Neural cell (in vitro differentiated cells): ENCODE measurements around the gene HES3. TPM values are rescaled to one million over a fixed set of nuclear protein-coding genes. Genes with fewer than 3 reads are reported as not detected.

ENCODE experiments used
- H2AFZ ChIP-seq: fragments of 200-600, 300-800 bp; sonication (generic), shearing (Covaris generic); 2 replicates; pipeline ENCODE4 v1.6.0; 2014; ENCODE audit warnings: low read depth, mild to moderate bottlenecking, antibody characterized with exemption, low read length, moderate library complexity
- H3F3A ChIP-seq: fragments of 200-600 bp; shearing (Covaris generic); 2 replicates; pipeline ENCODE4 v1.6.1; 2016; ENCODE audit warnings: mild to moderate bottlenecking, moderate library complexity, mixed read lengths, antibody characterized with exemption, low read length; ENCODE audit not compliant: insufficient read depth, poor library complexity, severe bottlenecking
- H3K27ac ChIP-seq: fragments of 200-600, 300-800 bp; sonication (generic), shearing (Covaris generic); 2 replicates; pipeline ENCODE4 v1.5.1; 2014; ENCODE audit warnings: mild to moderate bottlenecking, low read length, moderate library complexity
- H3K27me3 ChIP-seq: fragments of 300-800, 200-600 bp; sonication (generic), shearing (Covaris generic); 2 replicates; pipeline ENCODE4 v1.6.0; 2014; ENCODE audit warnings: mild to moderate bottlenecking, low read depth, low read length, moderate library complexity; ENCODE audit not compliant: insufficient read depth
- H3K36me3 ChIP-seq: fragments of 300-800, 200-600 bp; sonication (generic), shearing (Covaris generic); 2 replicates; pipeline ENCODE4 v1.5.1; 2014; ENCODE audit warnings: mild to moderate bottlenecking, antibody characterized with exemption, low read length, moderate library complexity; ENCODE audit not compliant: insufficient read depth
- H3K4me2 ChIP-seq: fragments of 300-800, 200-600 bp; sonication (generic), shearing (Covaris generic); 2 replicates; pipeline ENCODE4 v1.6.0; 2014; ENCODE audit warnings: mild to moderate bottlenecking, low read length
- H3K4me3 ChIP-seq: fragments of 300-800, 200-600 bp; sonication (generic), shearing (Covaris generic); 2 replicates; pipeline ENCODE4 v1.5.1; 2014; ENCODE audit warnings: mild to moderate bottlenecking, low read length, moderate library complexity
- H3K79me2 ChIP-seq: fragments of 200-600 bp; shearing (Covaris generic); replicated peaks from 2 replicates; pipeline ENCODE4 v1.6.0; 2014; ENCODE audit warnings: mild to moderate bottlenecking, low read length, moderate library complexity; ENCODE audit not compliant: insufficient read depth
- H3K9ac ChIP-seq: fragments of 300-800, 200-600 bp; sonication (generic), shearing (Covaris generic); 2 replicates; pipeline ENCODE4 v1.6.1; 2016; ENCODE audit warnings: mild to moderate bottlenecking, low read length, mixed read lengths
- H3K9me2 ChIP-seq: fragments of 200-600 bp; shearing (Covaris generic); 2 replicates; pipeline ENCODE4 v1.6.1; 2016; ENCODE audit warnings: mild to moderate bottlenecking, low read length, mixed read lengths; ENCODE audit not compliant: insufficient read depth
- H3K9me3 ChIP-seq: fragments of 200-600, 300-800 bp; sonication (generic), shearing (Covaris generic); 2 replicates; pipeline ENCODE4 v1.6.1; 2016; ENCODE audit warnings: mild to moderate bottlenecking, mixed run types, low read length, moderate library complexity, mixed read lengths
- H4K20me1 ChIP-seq: fragments of 200-600 bp; shearing (Covaris generic); 2 replicates; pipeline ENCODE4 v1.6.1; 2016; ENCODE audit warnings: mild to moderate bottlenecking, mixed run types; ENCODE audit not compliant: insufficient read depth
- CTCF ChIP-seq: fragments of 450-650 bp; IDR thresholded peaks from 2 replicates; pipeline ENCODE4 v1.5.1; 2014; ENCODE audit warnings: antibody characterized with exemption, mild to moderate bottlenecking, moderate library complexity; ENCODE audit not compliant: poor library complexity, severe bottlenecking
- EP300 ChIP-seq: fragments of 450-650 bp; conservative IDR thresholded peaks from 2 replicates; pipeline ENCODE4 v1.6.1; 2014; ENCODE audit warnings: antibody characterized with exemption, mild to moderate bottlenecking, moderate library complexity; ENCODE audit not compliant: poor library complexity, severe bottlenecking
- EZH2 ChIP-seq: fragments of 200-600, 300-800 bp; shearing (Covaris generic), sonication (generic); IDR thresholded peaks from 2 replicates; pipeline ENCODE4 v1.6.1; 2014; ENCODE audit warnings: antibody characterized with exemption, low read length, borderline replicate concordance, mild to moderate bottlenecking; ENCODE audit not compliant: insufficient read depth, poor library complexity, severe bottlenecking
- MXI1 ChIP-seq: fragments of 450-650 bp; conservative IDR thresholded peaks from 2 replicates; pipeline ENCODE4 v1.6.1; 2014; ENCODE audit warnings: antibody characterized with exemption, mild to moderate bottlenecking; ENCODE audit not compliant: poor library complexity, severe bottlenecking
- POLR2AphosphoS5 ChIP-seq: IDR thresholded peaks from 2 replicates; pipeline ENCODE4 v1.6.1; 2012
- RAD21 ChIP-seq: fragments of 450-650 bp; conservative IDR thresholded peaks from 2 replicates; pipeline ENCODE4 v1.6.1; 2014; ENCODE audit warnings: antibody characterized with exemption, mild to moderate bottlenecking, moderate library complexity
- REST ChIP-seq: IDR thresholded peaks from 2 replicates; pipeline ENCODE4 v1.6.1; 2012; ENCODE audit warnings: borderline replicate concordance
- SMC3 ChIP-seq: fragments of 450-650 bp; conservative IDR thresholded peaks from 2 replicates; pipeline ENCODE4 v1.6.1; 2014; ENCODE audit warnings: antibody characterized with exemption, mild to moderate bottlenecking, moderate library complexity; ENCODE audit not compliant: poor library complexity
- TAF1 ChIP-seq: IDR thresholded peaks from 2 replicates; pipeline ENCODE4 v1.6.1; 2012; ENCODE audit warnings: low read depth
- polyA plus RNA-seq: library from polyadenylated mRNA; depleted of rRNA; stranded (reverse); fragments of >200 nt; gene quantifications from 2 replicates; pipeline ENCODE4 v1.2.3, GENCODE V29; 2014

HES3 gene
- polyA plus RNA-seq, 1 donor from 2014 or later = not detected

- Histone ChIP-seq H3F3A (no peaks in the 10 kb centered on the region), H3K4me2 (no peak overlapping the region), H3K36me3 (peaks cover 7% of the 10 kb centered on the region), H3K4me3 (no peak overlapping the region), H3K9ac (no peak overlapping the region), H3K9me3 (no peaks in the 10 kb centered on the region), H3K79me2 (no peaks in the 10 kb centered on the region), H4K20me1 (no peaks in the 10 kb centered on the region), H2AFZ (no peak overlapping the region), H3K27me3 (peaks cover 20% of the 10 kb centered on the region), H3K27ac (no peak overlapping the region), H3K9me2 (no peaks in the 10 kb centered on the region)
- no peak for TF ChIP-seq POLR2AphosphoS5
These were observed 7.8 kb downstream of the HES3 start for GRCh38 chr1:6251681-6252373.

GRCh38 chr1:6252374-6252710, 8.4 kb downstream of the HES3 start:
- Histone ChIP-seq H3K9me3 (no peaks in the 10 kb centered on the region), H3K4me3 (no peak overlapping the region), H3K36me3 (peaks cover 7% of the 10 kb centered on the region), H3F3A (no peaks in the 10 kb centered on the region), H3K79me2 (no peaks in the 10 kb centered on the region), H3K27ac (no peak overlapping the region), H3K4me2 (no peak overlapping the region), H3K9me2 (no peaks in the 10 kb centered on the region), H3K27me3 (peaks cover 20% of the 10 kb centered on the region), H3K9ac (no peak overlapping the region), H4K20me1 (no peaks in the 10 kb centered on the region), H2AFZ (no peak overlapping the region)
- TF ChIP-seq TAF1 (no peak), EP300 (no peak), RAD21 (no peak), REST (no peak), EZH2 (no peak)

- Histone ChIP-seq H3K9ac (no peak overlapping the region), H3K9me2 (no peaks in the 10 kb centered on the region), H3F3A (no peaks in the 10 kb centered on the region), H3K36me3 (peaks cover 7% of the 10 kb centered on the region), H3K27me3 (peaks cover 20% of the 10 kb centered on the region), H3K27ac (no peak overlapping the region), H2AFZ (no peak overlapping the region), H3K4me3 (no peak overlapping the region), H3K4me2 (no peak overlapping the region), H4K20me1 (no peaks in the 10 kb centered on the region), H3K79me2 (no peaks in the 10 kb centered on the region), H3K9me3 (no peaks in the 10 kb centered on the region)
- no peak for TF ChIP-seq TAF1
- TF ChIP-seq MXI1 = no peak
- no peak for TF ChIP-seq SMC3
- no peak for TF ChIP-seq RAD21
- no peak for TF ChIP-seq REST
- TF ChIP-seq POLR2AphosphoS5 = no peak
- no peak for TF ChIP-seq EZH2
- no peak for TF ChIP-seq CTCF
- TF ChIP-seq EP300 = no peak
These were observed 9.4 kb downstream of the HES3 start for GRCh38 chr1:6253380-6253779.
